HCT116 (cell line): Measurements from ENCODE around the gene KIF25. TPM values are rescaled to one million over a fixed set of nuclear protein-coding genes. Genes with fewer than 3 reads are reported as not detected.

ENCODE experiments used
- ATAC-seq: fragments of 200-7000 bp; cut with Tn5 transposase; 2 replicates; pipeline ENCODE4 v1.9.1; 2020; ENCODE audit warnings: mild to moderate bottlenecking, moderate library complexity
- BruUV-seq: library from RNA; stranded (reverse); fragments of 400-500 nt; replicated peaks from 2 replicates; lab custom pipeline; 2021; lab: Mats Ljungman, UMichigan
- CTCF ChIA-PET: fragments of 300-600 bp; sonication (Branson Sonifier 250); formaldehyde crosslinking; loops from one replicate; lab custom pipeline; 2021; ENCODE audit warnings: antibody characterized with exemption; lab: Charles Lee
- POLR2A ChIA-PET: fragments of 300-600, 350-600 bp; sonication (Branson Sonifier 250); formaldehyde crosslinking; loops from one replicate; lab custom pipeline; 2021; ENCODE audit warnings: antibody characterized with exemption; lab: Charles Lee
- RAD21 ChIA-PET, 2 experiments: fragments of 300-600 bp; sonication (Branson Sonifier 250); formaldehyde crosslinking; loops; one replicate each; lab custom pipeline; 2023; ENCODE audit warnings: low total read pairs in 2 of 2; ENCODE audit not compliant: uncharacterized antibody in 2 of 2, unreplicated experiment in 2 of 2, low non-redundant PET in 1 of 2; lab: Charles Lee
- DNase-seq: peaks from one replicate; pipeline ENCODE4 v3.0.0-alpha.2; 2010; ENCODE audit warnings: low read depth, low spot score
- H2AFZ ChIP-seq: fragments of 200-600 bp; shearing (Covaris generic), sonication (generic); 2 replicates; pipeline ENCODE4 v1.6.1; 2017; ENCODE audit warnings: low read depth, mixed run types, mixed read lengths, antibody characterized with exemption, low read length; ENCODE audit not compliant: poor library complexity, severe bottlenecking
- H3K27ac ChIP-seq: 2 replicates; pipeline ENCODE4 v1.5.1; 2012; ENCODE audit warnings: low read depth, low read length
- H3K27me3 ChIP-seq: fragments of 200-600 bp; sonication (generic); 2 replicates; pipeline ENCODE4 v1.6.1; 2016; ENCODE audit warnings: mixed run types, low read length, mixed read lengths; ENCODE audit not compliant: insufficient read depth
- H3K36me3 ChIP-seq, 2 experiments: fragments of 200-500 bp in 1 of 2; fragments of 200-600 bp in 1 of 2; sonication (Bioruptor generic) in 1 of 2; sonication (generic) in 1 of 2; 2 replicates each; pipeline versions ENCODE4 v1.5.1 to v1.6.1; 2014 to 2016; ENCODE audit warnings: low read length in 2 of 2, inconsistent platforms in 1 of 2, mixed read lengths in 1 of 2, mixed run types in 1 of 2; ENCODE audit not compliant: insufficient read depth in 2 of 2, control insufficient read depth in 1 of 2
- H3K4me1 ChIP-seq, 2 experiments: fragments of 200-600 bp in 1 of 2; sonication (generic) in 1 of 2; 2 replicates each; pipeline versions ENCODE4 v1.5.1 to v1.6.1; 2012 to 2017; ENCODE audit warnings: low read length in 2 of 2, inconsistent platforms in 1 of 2, mild to moderate bottlenecking in 1 of 2, mixed read lengths in 1 of 2, mixed run types in 1 of 2, moderate library complexity in 1 of 2; ENCODE audit not compliant: insufficient read depth in 2 of 2, control insufficient read depth in 1 of 2
- H3K4me2 ChIP-seq: fragments of 200-600 bp; sonication (generic); 2 replicates; pipeline ENCODE4 v1.6.1; 2017; ENCODE audit warnings: mixed run types, low read length, mixed read lengths
- H3K4me3 ChIP-seq, 2 experiments: fragments of 200-600 bp in 1 of 2; sonication (generic) in 1 of 2; replicated peaks in 1 of 2; 2 replicates each; pipeline ENCODE4 v1.5.1; 2011 to 2016; ENCODE audit warnings: low read length in 2 of 2, control low read depth in 1 of 2, low read depth in 1 of 2, mild to moderate bottlenecking in 1 of 2, mixed read lengths in 1 of 2, mixed run types in 1 of 2
- H3K79me2 ChIP-seq: fragments of 200-600 bp; sonication (generic); 2 replicates; pipeline ENCODE4 v1.6.1; 2017; ENCODE audit warnings: mild to moderate bottlenecking, mixed run types, low read length, moderate library complexity, mixed read lengths; ENCODE audit not compliant: insufficient read depth
- H3K9ac ChIP-seq: fragments of 200-600 bp; sonication (generic); 2 replicates; pipeline ENCODE4 v1.6.1; 2016; ENCODE audit warnings: low read length, mixed read lengths
- H3K9me2 ChIP-seq: fragments of 200-600 bp; sonication (generic), shearing (Covaris generic); 2 replicates; pipeline ENCODE4 v1.6.1; 2017; ENCODE audit warnings: mixed run types, mild to moderate bottlenecking, moderate library complexity; ENCODE audit not compliant: insufficient read depth
- H3K9me3 ChIP-seq, 2 experiments: fragments of 200-500 bp in 1 of 2; fragments of 200-600 bp in 1 of 2; sonication (Bioruptor generic) in 1 of 2; sonication (generic) in 1 of 2; 2 replicates each; pipeline ENCODE4 v1.6.1; 2014 to 2017; ENCODE audit warnings: low read length in 2 of 2, mixed read lengths in 2 of 2, inconsistent platforms in 1 of 2, low read depth in 1 of 2, mild to moderate bottlenecking in 1 of 2, mixed run types in 1 of 2, moderate library complexity in 1 of 2; ENCODE audit not compliant: control insufficient read depth in 1 of 2, insufficient read depth in 1 of 2
- H4K20me1 ChIP-seq: fragments of 200-600 bp; sonication (generic), shearing (Covaris generic); 2 replicates; pipeline ENCODE4 v1.6.1; 2017; ENCODE audit warnings: mixed run types, mild to moderate bottlenecking, moderate library complexity; ENCODE audit not compliant: insufficient read depth
- CBX3 ChIP-seq: IDR thresholded peaks from 2 replicates; pipeline ENCODE4 v1.6.1; 2012; ENCODE audit warnings: low read depth
- CEBPB ChIP-seq: IDR thresholded peaks from 2 replicates; pipeline ENCODE4 v1.6.1; 2012; ENCODE audit warnings: low read depth
- EZH2 ChIP-seq: fragments of 200-600 bp; sonication (generic); IDR thresholded peaks from 2 replicates; pipeline ENCODE4 v1.6.1; 2017; ENCODE audit warnings: antibody characterized with exemption, mixed run types
- EZH2phosphoT487 ChIP-seq: fragments of 200-600 bp; IDR thresholded peaks from 2 replicates; pipeline ENCODE4 v1.6.1; 2018; ENCODE audit warnings: antibody characterized with exemption, borderline replicate concordance
- SP1 ChIP-seq: IDR thresholded peaks from 2 replicates; pipeline ENCODE4 v1.6.1; 2012; ENCODE audit warnings: low read depth
- TCF7L2 ChIP-seq: IDR thresholded peaks from 2 replicates; pipeline ENCODE4 v1.7.0; 2011; ENCODE audit warnings: borderline replicate concordance, inconsistent platforms; ENCODE audit not compliant: insufficient read depth, insufficient read length; ENCODE audit errors: extremely low read depth
- ZNF274 ChIP-seq: fragments of 200-500 bp; sonication (Bioruptor generic); IDR thresholded peaks from 2 replicates; pipeline ENCODE4 v1.6.1; 2014; ENCODE audit warnings: mild to moderate bottlenecking, low read depth, low read length, inconsistent platforms
- intact Hi-C: fragments of 100-400 bp; cut with micrococcal nuclease; formaldehyde crosslinking; loops from 2 replicates; pipeline ENCODE4 v1.10.0; 2022
- total RNA-seq: library from RNA; stranded (reverse); gene quantifications from one replicate; pipeline ENCODE4 v1.2.1, GENCODE V29; 2021; ENCODE audit not compliant: unreplicated experiment
- TF ChIP-seq, protein P1 (sequence below): IDR thresholded peaks from 2 replicates; pipeline ENCODE4 v1.6.1; 2012
- TF ChIP-seq, protein P2 (sequence below): IDR thresholded peaks from 2 replicates; pipeline ENCODE4 v1.6.1; 2011; ENCODE audit warnings: mild to moderate bottlenecking, low read length, moderate library complexity; ENCODE audit not compliant: insufficient replicate concordance; ENCODE audit errors: extremely low read depth

Gene KIF25
- total RNA-seq, 1 experiment from 2014 or later: not detected

DNA sequence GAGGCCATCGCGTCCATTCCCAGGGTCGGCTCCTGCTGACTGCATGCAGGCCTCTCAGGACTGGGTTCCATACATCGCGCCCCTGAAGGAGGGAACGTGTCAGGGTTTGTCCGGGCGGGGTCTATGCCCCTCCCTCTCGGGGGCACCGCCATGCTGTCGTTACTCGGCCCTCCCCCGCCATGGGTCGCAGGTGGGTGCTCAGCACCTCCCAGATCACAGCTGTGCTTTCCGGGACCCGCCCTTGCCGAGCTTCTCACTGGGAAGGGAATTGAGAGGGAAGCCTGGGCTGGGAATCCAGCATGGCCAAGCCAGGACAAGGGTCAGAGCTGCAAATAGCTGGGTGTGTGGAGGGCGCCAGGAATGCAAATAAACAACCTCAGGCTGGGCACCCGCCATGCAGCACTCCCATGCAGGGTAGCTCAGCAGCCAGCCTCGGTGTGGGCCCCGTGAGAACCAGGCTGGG is 81.5 kb downstream of the KIF25 start, which contains the start of gene FRMD1:
TSS of gene FRMD1 (minus strand) at position 270 of the 463 bp plus-strand sequence. CDS start at position 152, 118 bp downstream.
- Histone ChIP-seq H3K27me3 (peaks cover 5% of the 10 kb centered on the region; the same call in 1 of the 2 replicates), H3K79me2 (no peaks in the 10 kb centered on the region), H2AFZ (no peak within 1 kb of the TSS), H3K9ac (no peak within 1 kb of the TSS), H3K4me1 (peaks cover 0 to 4% of the 10 kb centered on the region in 2 experiments; a peak in 1 of 4 replicates), H3K36me3 (no peaks in the 10 kb centered on the region)
- CTCF ChIA-PET: no interaction called here
- TF ChIP-seq, protein P1, sequence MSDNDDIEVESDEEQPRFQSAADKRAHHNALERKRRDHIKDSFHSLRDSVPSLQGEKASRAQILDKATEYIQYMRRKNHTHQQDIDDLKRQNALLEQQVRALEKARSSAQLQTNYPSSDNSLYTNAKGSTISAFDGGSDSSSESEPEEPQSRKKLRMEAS: no peak
- no peak for TF ChIP-seq CEBPB
- no peak for TF ChIP-seq CBX3
- no peak for TF ChIP-seq ZNF274
- TF ChIP-seq EZH2phosphoT487: no peak
- TF ChIP-seq, protein P2, sequence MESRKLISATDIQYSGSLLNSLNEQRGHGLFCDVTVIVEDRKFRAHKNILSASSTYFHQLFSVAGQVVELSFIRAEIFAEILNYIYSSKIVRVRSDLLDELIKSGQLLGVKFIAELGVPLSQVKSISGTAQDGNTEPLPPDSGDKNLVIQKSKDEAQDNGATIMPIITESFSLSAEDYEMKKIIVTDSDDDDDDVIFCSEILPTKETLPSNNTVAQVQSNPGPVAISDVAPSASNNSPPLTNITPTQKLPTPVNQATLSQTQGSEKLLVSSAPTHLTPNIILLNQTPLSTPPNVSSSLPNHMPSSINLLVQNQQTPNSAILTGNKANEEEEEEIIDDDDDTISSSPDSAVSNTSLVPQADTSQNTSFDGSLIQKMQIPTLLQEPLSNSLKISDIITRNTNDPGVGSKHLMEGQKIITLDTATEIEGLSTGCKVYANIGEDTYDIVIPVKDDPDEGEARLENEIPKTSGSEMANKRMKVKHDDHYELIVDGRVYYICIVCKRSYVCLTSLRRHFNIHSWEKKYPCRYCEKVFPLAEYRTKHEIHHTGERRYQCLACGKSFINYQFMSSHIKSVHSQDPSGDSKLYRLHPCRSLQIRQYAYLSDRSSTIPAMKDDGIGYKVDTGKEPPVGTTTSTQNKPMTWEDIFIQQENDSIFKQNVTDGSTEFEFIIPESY: no peak
- no peak for TF ChIP-seq TCF7L2
- no peak for TF ChIP-seq SP1
- TF ChIP-seq EZH2: no peak
- TF ChIP-seq, all 23 proteins: peak for 0
- Histone ChIP-seq H4K20me1 (no peaks in the 10 kb centered on the region), H3K9me3 (no peaks in the 10 kb centered on the region), H3K4me3 (no peak within 1 kb of the TSS), H3K4me2 (no peak within 1 kb of the TSS), H3K9me2 (no peaks in the 10 kb centered on the region), H3K27ac (no peak within 1 kb of the TSS)
- DNase-seq: no peak
- RAD21 ChIA-PET: no interaction called here
- POLR2A ChIA-PET: no interaction called here
- intact Hi-C loops: no loop called here
- ATAC-seq: no peak
- no TSS peak for BruUV-seq
